Fibroblast of mammary gland (primary cell): Measurements from ENCODE around the gene PIP4K2C.

Source experiments
- DNase-seq: peaks from one replicate; pipeline ENCODE4 v3.0.0-alpha.2; 2010; ENCODE audit warnings: low read depth
- H3K4me3 ChIP-seq: 2 replicates; pipeline ENCODE4 v1.5.1; 2011; ENCODE audit warnings: low read depth, mild to moderate bottlenecking, low read length, moderate library complexity; ENCODE audit not compliant: control insufficient read depth
- TF ChIP-seq, protein P1 (sequence below): conservative IDR thresholded peaks from 2 replicates; pipeline ENCODE4 v1.5.1; 2011; ENCODE audit warnings: low read depth, low read length, inconsistent platforms; ENCODE audit not compliant: control insufficient read depth, insufficient read depth

Gene PIP4K2C

DNA sequence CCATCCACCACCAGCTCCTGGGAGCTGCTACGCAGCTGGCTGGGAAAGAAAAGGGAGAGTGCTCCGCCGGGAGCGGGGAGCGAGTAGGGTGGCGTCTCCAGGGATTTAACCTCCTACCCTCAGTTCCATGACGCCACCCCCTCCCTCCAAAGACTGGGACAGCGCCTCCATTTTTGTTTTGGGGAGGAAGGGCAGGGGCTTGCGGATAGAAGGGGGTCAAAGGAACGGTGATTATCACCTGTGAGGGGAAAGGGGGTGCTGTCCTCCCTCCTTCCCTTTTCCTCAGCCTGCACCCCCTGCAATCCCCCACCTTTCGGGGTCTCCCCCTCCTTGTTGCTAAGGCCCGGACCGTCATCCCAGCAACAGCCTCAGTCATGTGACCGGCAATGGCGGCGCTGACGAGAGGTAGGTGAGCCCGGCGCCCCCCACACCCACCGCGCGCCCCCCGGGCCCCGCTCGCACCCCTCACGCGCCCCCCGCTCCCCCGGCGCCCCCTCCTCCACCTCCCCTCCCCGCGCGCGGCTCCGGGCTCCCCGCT, 13.5 kb downstream of the PIP4K2C start, which contains the start of gene DTX3:
Gene DTX3 (plus strand): TSS at position 371 of the 538 bp plus-strand sequence. CDS start 1,694 bp downstream, outside the sequence.
- peak; percentile 19 for DNase-seq
- peak within 1 kb of the TSS; percentile 72 for H3K4me3 ChIP-seq
- TF ChIP-seq, protein P1, sequence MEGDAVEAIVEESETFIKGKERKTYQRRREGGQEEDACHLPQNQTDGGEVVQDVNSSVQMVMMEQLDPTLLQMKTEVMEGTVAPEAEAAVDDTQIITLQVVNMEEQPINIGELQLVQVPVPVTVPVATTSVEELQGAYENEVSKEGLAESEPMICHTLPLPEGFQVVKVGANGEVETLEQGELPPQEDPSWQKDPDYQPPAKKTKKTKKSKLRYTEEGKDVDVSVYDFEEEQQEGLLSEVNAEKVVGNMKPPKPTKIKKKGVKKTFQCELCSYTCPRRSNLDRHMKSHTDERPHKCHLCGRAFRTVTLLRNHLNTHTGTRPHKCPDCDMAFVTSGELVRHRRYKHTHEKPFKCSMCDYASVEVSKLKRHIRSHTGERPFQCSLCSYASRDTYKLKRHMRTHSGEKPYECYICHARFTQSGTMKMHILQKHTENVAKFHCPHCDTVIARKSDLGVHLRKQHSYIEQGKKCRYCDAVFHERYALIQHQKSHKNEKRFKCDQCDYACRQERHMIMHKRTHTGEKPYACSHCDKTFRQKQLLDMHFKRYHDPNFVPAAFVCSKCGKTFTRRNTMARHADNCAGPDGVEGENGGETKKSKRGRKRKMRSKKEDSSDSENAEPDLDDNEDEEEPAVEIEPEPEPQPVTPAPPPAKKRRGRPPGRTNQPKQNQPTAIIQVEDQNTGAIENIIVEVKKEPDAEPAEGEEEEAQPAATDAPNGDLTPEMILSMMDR, result no peak

DNA sequence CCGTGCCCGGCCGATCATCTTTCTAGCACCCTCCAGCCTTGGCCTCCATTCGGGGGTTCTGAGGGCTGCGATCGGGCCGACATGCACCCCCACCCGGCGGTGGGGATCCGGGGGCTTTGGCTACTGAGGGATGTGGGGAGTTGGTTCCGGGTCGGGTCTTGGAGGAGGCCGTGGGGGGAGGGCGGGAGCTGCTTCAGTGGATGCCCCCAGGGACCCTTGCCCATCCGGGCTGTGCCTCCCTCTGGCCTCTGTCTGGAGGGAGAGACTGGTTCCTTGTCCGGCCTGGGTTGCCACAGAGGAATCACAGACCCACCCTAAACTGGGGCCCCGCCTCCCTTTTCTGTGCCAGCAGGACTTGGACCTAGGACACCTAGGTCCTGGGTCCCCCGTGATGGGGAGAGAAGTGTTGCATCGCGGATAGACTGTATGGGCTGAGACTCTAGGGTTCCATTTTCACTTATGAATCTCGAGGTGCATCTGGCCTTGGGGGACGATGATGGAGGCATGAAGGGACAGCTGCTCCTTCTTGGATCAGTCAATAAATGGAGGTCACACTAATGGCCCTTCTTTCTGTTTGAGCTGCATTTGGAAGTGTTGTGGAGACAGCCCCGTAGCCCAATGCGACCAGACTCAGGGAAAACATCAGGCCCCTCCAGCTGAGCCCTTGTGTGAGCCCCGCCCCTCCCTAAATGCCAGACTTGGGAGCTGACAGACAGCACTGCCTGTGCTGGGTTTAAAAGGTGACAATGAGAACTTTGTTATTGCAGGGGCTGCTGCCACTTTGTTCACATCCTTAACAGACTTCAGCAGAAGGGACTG, 14.2 kb downstream of the PIP4K2C start:
- peak overlapping the region; percentile 72 for H3K4me3 ChIP-seq
- TF ChIP-seq, protein P1, result no peak
- peak; percentile 11 for DNase-seq

DNA sequence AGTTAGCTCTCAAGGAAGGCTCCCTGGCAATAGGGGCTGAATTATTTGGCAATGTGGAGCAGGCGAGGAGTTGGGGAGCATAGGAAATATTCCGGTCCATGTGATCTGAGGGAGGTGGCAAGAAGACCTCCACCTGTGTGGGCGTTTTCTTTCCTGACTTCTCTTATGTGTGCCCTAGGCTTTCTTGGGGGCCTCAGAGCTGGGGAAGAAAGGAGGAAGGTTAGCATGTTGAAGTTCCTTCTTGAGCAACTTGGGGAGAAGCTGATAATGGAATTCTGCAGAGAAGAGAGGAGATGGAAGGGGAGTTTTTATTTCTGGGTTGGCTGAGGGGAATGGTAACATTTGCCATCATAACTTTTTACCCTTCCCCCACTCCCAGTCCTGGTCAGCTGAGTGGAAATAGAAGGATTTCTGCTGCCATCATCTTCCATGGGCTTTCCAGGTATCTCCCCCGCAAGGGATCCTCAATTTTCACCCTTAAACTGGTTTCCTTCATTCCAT, 14.9 kb downstream of the PIP4K2C start:
- DNase-seq, result no peak
- TF ChIP-seq, protein P1, result no peak
- H3K4me3 ChIP-seq, result peak overlapping the region; percentile 72

DNA sequence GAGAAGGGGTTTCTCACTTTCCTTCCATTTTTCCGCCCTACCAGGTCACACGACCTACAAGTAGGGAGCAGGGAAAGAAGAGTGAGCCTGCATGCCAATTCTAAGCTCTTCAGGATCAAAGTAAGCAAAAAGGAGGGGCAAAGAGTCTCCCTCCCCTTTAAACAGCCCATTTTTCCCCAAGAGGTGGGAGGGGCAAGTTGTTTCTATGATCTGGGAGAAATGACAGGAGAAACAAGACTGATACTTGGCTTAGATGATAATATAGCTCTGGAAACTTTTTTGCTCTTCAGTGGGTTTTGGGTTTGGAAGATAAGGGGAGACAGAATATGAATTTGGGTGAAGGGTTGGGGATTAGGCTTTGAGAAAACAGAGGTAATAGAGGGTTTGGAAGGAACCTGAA, 15.4 kb downstream of the PIP4K2C start:
- TF ChIP-seq, protein P1, result no peak
- DNase-seq, result no peak
- no peak overlapping the region for H3K4me3 ChIP-seq

DNA sequence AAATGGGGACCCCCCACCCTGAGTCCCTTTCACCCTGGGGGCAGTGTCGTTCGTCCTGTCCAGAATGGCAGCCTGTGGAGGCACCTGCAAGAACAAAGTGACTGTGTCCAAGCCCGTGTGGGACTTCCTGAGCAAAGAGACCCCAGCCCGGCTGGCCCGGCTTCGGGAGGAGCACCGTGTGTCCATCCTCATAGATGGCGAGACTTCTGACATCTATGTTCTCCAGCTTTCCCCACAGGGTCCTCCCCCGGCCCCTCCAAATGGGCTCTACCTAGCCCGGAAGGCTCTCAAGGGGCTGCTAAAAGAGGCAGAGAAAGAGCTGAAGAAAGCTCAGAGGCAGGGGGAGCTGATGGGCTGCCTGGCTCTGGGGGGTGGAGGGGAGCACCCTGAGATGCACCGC, 15.8 kb downstream of the PIP4K2C start:
- DNase-seq, result no peak
- no peak overlapping the region for H3K4me3 ChIP-seq
- TF ChIP-seq, protein P1, result no peak

DNA sequence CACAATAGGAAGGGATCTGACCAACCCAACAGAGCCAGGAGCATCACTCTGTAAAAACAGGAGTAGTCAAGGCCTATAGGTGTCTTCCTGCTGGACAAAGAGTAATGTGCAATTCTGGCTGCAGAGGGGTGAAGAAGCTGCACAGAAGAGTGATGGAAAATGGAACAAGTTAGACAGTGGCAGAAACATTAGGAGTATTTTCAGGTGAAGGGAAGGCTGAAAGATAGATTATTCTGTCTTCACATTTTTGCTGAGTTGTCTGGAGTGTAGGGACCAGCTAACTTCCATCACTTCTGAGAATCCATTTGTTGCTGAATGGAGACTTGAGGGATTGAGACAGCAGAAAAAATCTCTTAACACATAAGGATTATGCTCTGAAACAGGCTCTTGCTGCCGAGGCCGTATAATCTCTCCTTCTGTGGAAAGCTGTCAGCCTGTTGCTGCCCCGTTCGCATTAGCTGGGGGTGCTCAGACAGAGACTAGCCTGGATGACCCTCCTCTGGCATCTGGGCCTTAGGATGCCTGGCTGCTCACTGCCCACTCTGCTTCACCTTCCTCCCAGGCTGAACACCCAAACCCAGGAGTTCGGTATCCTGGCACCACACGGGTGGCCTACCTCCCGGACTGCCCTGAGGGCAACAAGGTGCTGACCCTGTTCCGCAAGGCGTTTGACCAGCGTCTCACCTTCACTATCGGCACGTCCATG, 17.1 kb downstream of the PIP4K2C start:
- DNase-seq, result no peak
- TF ChIP-seq, protein P1, result no peak
- H3K4me3 ChIP-seq, result no peak overlapping the region
